ENCODE data around the gene RAB42. TPM values are rescaled to one million over a fixed set of nuclear protein-coding genes. Genes with fewer than 3 reads are reported as not detected.
"Not testable (repeated sequence)": the region's sequence is repeated elsewhere in the genome, so short reads cannot be mapped to it uniquely, and the experiment has no call there.

Gene RAB42
- total and polyA plus RNA-seq, 2 experiments from 2014 or later = 2.4 to 2.5 TPM

- peak; percentile 69 for DNase-seq
- peaks cover 13% of the 10 kb centered on the region; the same call in 1 of the 2 replicates for H4K20me1 ChIP-seq (ENCODE audit: insufficient read depth)
- no peaks in the 10 kb centered on the region for H3K9me3 ChIP-seq (ENCODE audit: low read depth)
- peaks cover 43% of the 10 kb centered on the region for H3F3A ChIP-seq (ENCODE audit: insufficient read depth)
- peak overlapping the region; percentile 92 for H3K9ac ChIP-seq
- no peaks in the 10 kb centered on the region for H3K9me2 ChIP-seq (ENCODE audit: insufficient read depth)
- H3K79me2 ChIP-seq (ENCODE audit: insufficient read depth) = peaks cover 29% of the 10 kb centered on the region
- in situ Hi-C loops (cut with MboI) = no loop called here
- H3K36me3 ChIP-seq (ENCODE audit: low read depth) = peaks cover 29% of the 10 kb centered on the region
- 0 out of 2 replicates have a peak overlapping the region, but pooled peaks have one; percentile 12 for H2AFZ ChIP-seq
- WGBS, 2 experiments (ENCODE audit: low coverage in 1 of 2, low lambda C conversion rate in 2 of 2, missing lambda C conversion rate in 2 of 2) = 2 to 3% methylated on average over 26 of the region's 26 CpGs
- H3K4me2 ChIP-seq (ENCODE audit: unreplicated experiment) = peak overlapping the region; percentile 97
- H3K4me3 ChIP-seq = peak overlapping the region; percentile 99
- no peaks in the 10 kb centered on the region for H3K27me3 ChIP-seq (replicated peaks; ENCODE audit: insufficient read depth)
- TF ChIP-seq EZH2phosphoT487 (IDR thresholded peaks at IDR 0.05; ENCODE audit: insufficient read depth, low read depth) (no peak), EZH2 (IDR thresholded peaks at IDR 0.05; ENCODE audit: insufficient read depth, poor library complexity, severe bottlenecking) (no peak)
- H3K4me1 ChIP-seq (ENCODE audit: insufficient read depth) = peaks cover 8% of the 10 kb centered on the region; the same call in 1 of the 2 replicates
- H3K27ac ChIP-seq = peak overlapping the region; percentile 56
Measured at GRCh38 chr1:28580722-28581530, 11.1 kb upstream of the RAB42 start.

- Histone ChIP-seq H3K27me3 (replicated peaks; ENCODE audit: insufficient read depth) (no peaks in the 10 kb centered on the region), H3K9me2 (ENCODE audit: insufficient read depth) (no peaks in the 10 kb centered on the region), H3K4me2 (ENCODE audit: unreplicated experiment) (peak overlapping the region; percentile 98), H3K4me3 (peak overlapping the region; percentile 99), H3K9me3 (ENCODE audit: low read depth) (no peaks in the 10 kb centered on the region), H3K9ac (peak overlapping the region; percentile 92), H3K27ac (peak overlapping the region; percentile 61), H3F3A (ENCODE audit: insufficient read depth) (peaks cover 43% of the 10 kb centered on the region), H3K4me1 (ENCODE audit: insufficient read depth) (peaks cover 8% of the 10 kb centered on the region; the same call in 1 of the 2 replicates), H3K79me2 (ENCODE audit: insufficient read depth) (peaks cover 29% of the 10 kb centered on the region), H3K36me3 (ENCODE audit: low read depth) (peaks cover 28% of the 10 kb centered on the region), H2AFZ (peak overlapping the region; percentile 99), H4K20me1 (ENCODE audit: insufficient read depth) (peaks cover 13% of the 10 kb centered on the region; the same call in 1 of the 2 replicates)
- TF ChIP-seq EZH2phosphoT487 (IDR thresholded peaks at IDR 0.05; ENCODE audit: insufficient read depth, low read depth) (no peak), EZH2 (IDR thresholded peaks at IDR 0.05; ENCODE audit: insufficient read depth, poor library complexity, severe bottlenecking) (no peak)
- in situ Hi-C loops (cut with MboI) = no loop called here
- DNase-seq = peak; percentile 97
- WGBS, 2 experiments (ENCODE audit: low coverage in 1 of 2, low lambda C conversion rate in 2 of 2, missing lambda C conversion rate in 2 of 2) = 1% methylated on average over 43 to 75 of the region's 75 CpGs
Measured at GRCh38 chr1:28581531-28582247, 10.4 kb upstream of the RAB42 start.

- H3K9me2 ChIP-seq (ENCODE audit: insufficient read depth) = no peaks in the 10 kb centered on the region
- TF ChIP-seq EZH2phosphoT487 (IDR thresholded peaks at IDR 0.05; ENCODE audit: insufficient read depth, low read depth) (no peak), EZH2 (IDR thresholded peaks at IDR 0.05; ENCODE audit: insufficient read depth, poor library complexity, severe bottlenecking) (no peak)
- peak overlapping the region; percentile 98 for H3K4me2 ChIP-seq (ENCODE audit: unreplicated experiment)
- peaks cover 38% of the 10 kb centered on the region for H3F3A ChIP-seq (ENCODE audit: insufficient read depth)
- peak overlapping the region; percentile 92 for H3K9ac ChIP-seq
- peak overlapping the region; percentile 99 for H2AFZ ChIP-seq
- H4K20me1 ChIP-seq (ENCODE audit: insufficient read depth) = peaks cover 13% of the 10 kb centered on the region; the same call in 1 of the 2 replicates
- H3K27me3 ChIP-seq (replicated peaks; ENCODE audit: insufficient read depth) = no peaks in the 10 kb centered on the region
- H3K9me3 ChIP-seq (ENCODE audit: low read depth) = no peaks in the 10 kb centered on the region
- WGBS, 2 experiments (ENCODE audit: low coverage in 1 of 2, low lambda C conversion rate in 2 of 2, missing lambda C conversion rate in 2 of 2) = 1 to 3% methylated on average over 10 of the region's 10 CpGs
- H3K4me1 ChIP-seq (ENCODE audit: insufficient read depth) = peaks cover 8% of the 10 kb centered on the region; the same call in 1 of the 2 replicates
- in situ Hi-C loops (cut with MboI) = no loop called here
- peaks cover 23% of the 10 kb centered on the region for H3K36me3 ChIP-seq (ENCODE audit: low read depth)
- DNase-seq = peak; percentile 56
- H3K4me3 ChIP-seq = peak overlapping the region; percentile 99
- H3K79me2 ChIP-seq (ENCODE audit: insufficient read depth) = peaks cover 29% of the 10 kb centered on the region
- H3K27ac ChIP-seq = peak overlapping the region; percentile 61
Measured at GRCh38 chr1:28582248-28582615, 9.8 kb upstream of the RAB42 start.

GRCh38 chr1:28586585-28587391, 5.3 kb upstream of the RAB42 start:
- H2AFZ ChIP-seq; H4K20me1 ChIP-seq (ENCODE audit: insufficient read depth); H3K9me3 ChIP-seq (ENCODE audit: low read depth); H3K4me2 ChIP-seq (ENCODE audit: unreplicated experiment); DNase-seq; H3K27me3 ChIP-seq (replicated peaks; ENCODE audit: insufficient read depth); H3F3A ChIP-seq (ENCODE audit: insufficient read depth); H3K79me2 ChIP-seq (ENCODE audit: insufficient read depth); H3K9me2 ChIP-seq (ENCODE audit: insufficient read depth); H3K4me3 ChIP-seq; H3K36me3 ChIP-seq (ENCODE audit: low read depth); H3K27ac ChIP-seq; in situ Hi-C loops (cut with MboI); H3K4me1 ChIP-seq (ENCODE audit: insufficient read depth); H3K9ac ChIP-seq: not testable (repeated sequence)
- 93 to 95% methylated on average over 19 of the region's 19 CpGs for WGBS, 2 experiments (ENCODE audit: low coverage in 1 of 2, low lambda C conversion rate in 2 of 2, missing lambda C conversion rate in 2 of 2)
